Endothelial cell of umbilical vein (primary cell): ENCODE results near the gene GPX7.

Experiments
- CTCF ChIP-seq, 2 donors: IDR thresholded peaks; 1 replicate in 1 of 2; 2 replicates in 1 of 2; pipeline ENCODE4 v1.5.1; 2011; ENCODE audit warnings: low read length in 2 of 2, mild to moderate bottlenecking in 2 of 2, moderate library complexity in 2 of 2, control low read depth in 1 of 2, inconsistent platforms in 1 of 2, low read depth in 1 of 2; ENCODE audit not compliant: insufficient read depth in 1 of 2; ENCODE audit errors: extremely low read depth in 1 of 2
- EZH2 ChIP-seq: IDR thresholded peaks from 2 replicates; pipeline ENCODE4 v1.6.1; 2012; ENCODE audit warnings: borderline replicate concordance, low read depth, mild to moderate bottlenecking, moderate library complexity, low read length, inconsistent platforms; ENCODE audit not compliant: severe bottlenecking
- JUN ChIP-seq: IDR thresholded peaks from 2 replicates; pipeline ENCODE4 v1.6.1; 2011; ENCODE audit warnings: borderline replicate concordance, low read depth; ENCODE audit not compliant: insufficient read length, insufficient read depth
- POLR2A ChIP-seq: IDR thresholded peaks from 2 replicates; pipeline ENCODE4 v1.6.1; 2012; ENCODE audit warnings: low read depth, mild to moderate bottlenecking, control low read depth, low read length
- POLR2AphosphoS5 ChIP-seq: IDR thresholded peaks from 2 replicates; pipeline ENCODE4 v1.6.1; 2012; ENCODE audit warnings: low read depth, mild to moderate bottlenecking, control low read depth, low read length, moderate library complexity; ENCODE audit not compliant: insufficient read depth

DNA sequence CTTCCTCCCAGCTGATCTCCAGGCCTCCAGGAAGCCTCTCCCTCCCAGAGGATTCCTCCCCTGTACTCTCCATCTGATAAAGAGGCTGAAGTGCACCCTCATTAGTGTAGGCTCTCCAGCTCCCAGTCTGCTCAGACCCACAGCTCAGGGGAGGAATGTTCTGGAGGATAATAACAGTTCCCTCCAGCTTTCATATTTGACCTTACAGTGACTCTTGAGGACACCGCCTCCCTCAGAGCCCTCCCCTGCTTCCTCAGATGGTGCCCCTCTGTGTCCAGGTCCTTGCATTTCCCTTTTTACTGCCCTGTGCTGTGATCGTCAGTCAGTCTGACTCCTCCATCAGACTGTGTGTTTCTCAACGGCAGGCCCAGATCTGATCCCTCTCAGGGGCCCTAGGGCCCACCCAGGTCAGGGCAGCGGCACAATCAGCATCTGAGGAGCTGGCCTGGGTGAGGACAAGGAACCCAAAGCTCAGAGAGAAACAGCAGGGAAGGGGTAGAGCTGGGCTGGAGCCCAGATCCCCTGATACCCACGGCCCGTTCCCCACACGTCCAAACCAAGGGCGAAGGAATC, 29.7 kb downstream of the GPX7 start:
- no peak for TF ChIP-seq POLR2AphosphoS5
- no peak for TF ChIP-seq CTCF (IDR thresholded peaks at IDR 0.05; ENCODE audit: extremely low read depth in 1 of 2, insufficient read depth in 1 of 2, low read depth in 1 of 2, low read length in 2 of 2)
- TF ChIP-seq EZH2, result no peak
- no peak for TF ChIP-seq POLR2A
- TF ChIP-seq JUN, result no peak
